ENCODE measurements around the gene RAB3B.

RAB3B gene

DNA sequence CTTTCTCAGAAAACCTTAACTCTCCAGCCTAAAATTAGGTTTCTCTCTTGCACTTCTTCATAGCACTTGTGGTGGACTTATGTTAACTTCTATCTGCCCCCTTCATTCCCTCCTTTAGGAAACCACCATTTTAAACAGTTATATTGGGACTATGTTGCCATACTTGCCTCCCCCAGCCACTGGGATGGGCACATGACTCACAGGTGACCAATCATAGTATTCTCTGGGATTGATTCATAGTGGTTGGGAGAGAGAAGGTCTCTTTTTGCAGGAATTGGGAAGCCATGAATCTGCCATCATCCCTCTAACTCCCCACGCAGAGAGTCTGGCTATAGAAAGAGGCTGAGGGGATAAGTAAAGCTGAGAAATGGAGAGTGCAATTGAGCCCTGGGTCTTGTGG is 61.6 kb downstream of the RAB3B start:
- no peak for DNase-seq
- TF ChIP-seq POLR2A (IDR thresholded peaks at IDR 0.05; ENCODE audit: low read length), result no peak
- TF ChIP-seq GATA1 (IDR thresholded peaks at IDR 0.05; ENCODE audit: low read depth, low read length), result no peak

DNA sequence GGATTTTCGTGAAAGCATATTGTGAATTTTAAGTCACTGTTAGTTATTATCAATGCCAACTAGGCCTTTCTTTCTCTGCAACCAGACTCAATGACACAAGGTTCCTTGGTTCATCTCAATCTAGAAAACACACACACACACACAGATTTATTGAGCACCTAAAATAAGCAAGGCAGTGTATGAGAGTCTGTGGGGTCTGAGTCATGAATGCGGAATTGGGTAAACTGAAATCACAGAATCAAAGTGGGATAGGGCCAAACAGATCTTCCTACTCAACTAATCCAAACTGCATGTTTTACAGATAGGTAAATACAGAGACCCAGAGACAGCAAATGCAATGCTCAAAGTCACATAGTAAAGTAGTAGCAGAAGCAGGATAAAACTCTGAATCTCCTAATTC is 63.5 kb downstream of the RAB3B start:
- TF ChIP-seq POLR2A (IDR thresholded peaks at IDR 0.05; ENCODE audit: low read length) (no peak), GATA1 (IDR thresholded peaks at IDR 0.05; ENCODE audit: low read depth, low read length) (no peak)
- no peak for DNase-seq

DNA sequence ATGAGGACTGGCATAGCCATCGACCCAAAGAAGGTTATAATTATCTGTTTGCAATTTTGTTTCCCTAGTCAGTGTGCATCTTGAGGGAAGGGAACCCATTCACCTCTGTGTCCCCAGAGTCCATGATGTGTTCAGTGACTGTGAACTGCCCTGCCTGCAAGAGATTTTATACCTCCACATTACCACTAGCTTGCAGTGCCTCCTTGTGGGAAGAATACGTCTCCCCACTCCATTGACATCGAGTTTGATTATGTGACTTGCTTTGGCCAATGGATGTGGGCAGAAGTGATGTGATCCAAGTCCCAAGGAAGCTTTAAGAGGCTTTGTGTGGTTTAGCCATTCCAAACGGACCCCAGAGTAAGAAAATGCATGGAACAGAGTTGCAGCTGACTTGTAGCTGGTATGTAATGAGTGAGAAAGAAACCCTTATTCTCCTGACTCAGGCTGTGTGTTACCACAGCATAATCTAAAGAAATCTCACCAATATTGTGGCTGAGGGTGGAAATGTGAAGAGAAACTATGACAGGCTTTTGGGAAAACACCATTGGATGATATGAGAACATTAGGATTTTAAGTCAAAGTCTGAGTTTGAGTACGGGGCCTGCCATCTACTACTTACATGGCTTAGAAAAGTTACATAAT is 64.2 kb downstream of the RAB3B start:
- TF ChIP-seq POLR2A (IDR thresholded peaks at IDR 0.05; ENCODE audit: low read length) (no peak), GATA1 (IDR thresholded peaks at IDR 0.05; ENCODE audit: low read depth, low read length) (no peak)
- DNase-seq, result peak; percentile 34 to 38

DNA sequence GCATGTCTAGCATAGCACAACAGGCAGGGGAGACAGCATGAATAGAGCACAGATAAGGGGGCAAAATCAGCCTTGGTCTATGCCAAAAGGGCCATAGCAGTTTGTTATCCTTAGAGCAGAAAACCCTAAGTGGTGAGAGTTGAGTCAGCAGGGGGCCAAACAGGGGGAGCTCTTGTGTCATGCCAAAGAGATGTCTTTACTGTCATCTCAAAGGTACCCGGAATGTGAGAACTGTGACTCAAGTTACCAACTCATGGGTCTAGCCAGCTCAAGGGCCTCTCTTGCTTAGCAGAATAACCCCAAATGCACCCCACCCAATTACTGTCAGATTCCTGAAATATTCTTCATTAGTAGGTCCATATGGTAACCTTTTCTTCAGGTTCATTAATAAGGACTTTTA is 66.0 kb downstream of the RAB3B start:
- peak in 1 of 2 experiments; percentile 8 for DNase-seq
- no peak for TF ChIP-seq GATA1 (IDR thresholded peaks at IDR 0.05; ENCODE audit: low read depth, low read length)
- no peak for TF ChIP-seq POLR2A (IDR thresholded peaks at IDR 0.05; ENCODE audit: low read length)

DNA sequence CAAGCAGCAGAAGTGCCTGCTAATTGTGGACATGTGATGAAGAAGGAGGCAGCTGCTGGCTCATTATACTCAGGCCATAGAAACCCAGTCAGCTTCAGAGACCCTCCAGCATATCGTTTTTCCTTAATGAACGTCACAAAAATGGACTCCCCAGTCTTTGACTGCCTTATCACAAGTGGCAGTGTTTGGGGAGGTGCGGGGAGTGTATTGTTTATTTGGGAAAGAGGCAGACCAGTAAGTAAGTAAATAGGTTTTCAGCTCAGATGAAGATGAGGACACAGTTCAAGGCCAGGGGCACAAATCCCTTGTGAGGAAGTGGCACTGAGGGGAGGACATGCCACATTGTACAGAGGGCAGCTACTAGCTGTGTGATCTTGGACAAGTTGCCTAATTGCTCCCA is 68.5 kb downstream of the RAB3B start:
- no peak for TF ChIP-seq GATA1 (IDR thresholded peaks at IDR 0.05; ENCODE audit: low read depth, low read length)
- DNase-seq, result no peak

DNA sequence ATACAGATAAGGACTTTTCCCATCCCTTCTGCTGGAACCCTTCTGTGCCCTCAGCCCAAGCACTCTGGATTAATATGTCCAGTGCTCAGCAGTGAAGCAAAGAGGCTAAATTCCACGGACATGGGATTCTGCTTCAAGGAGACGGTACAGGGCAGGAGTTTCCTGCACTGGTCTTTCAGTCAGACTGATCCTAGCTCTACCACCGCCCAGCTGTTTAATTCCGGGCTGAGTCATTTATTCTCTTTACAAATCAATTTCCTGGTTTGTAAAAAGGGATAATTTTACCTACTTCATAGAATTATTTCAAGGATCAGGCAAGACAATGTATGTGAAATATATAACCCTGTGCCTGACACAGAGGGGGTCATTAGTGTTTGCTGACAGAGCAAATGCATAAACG is 70.4 kb downstream of the RAB3B start:
- TF ChIP-seq POLR2A (IDR thresholded peaks at IDR 0.05; ENCODE audit: low read length) (no peak), GATA1 (IDR thresholded peaks at IDR 0.05; ENCODE audit: low read depth, low read length) (no peak)
- DNase-seq, result no peak

DNA sequence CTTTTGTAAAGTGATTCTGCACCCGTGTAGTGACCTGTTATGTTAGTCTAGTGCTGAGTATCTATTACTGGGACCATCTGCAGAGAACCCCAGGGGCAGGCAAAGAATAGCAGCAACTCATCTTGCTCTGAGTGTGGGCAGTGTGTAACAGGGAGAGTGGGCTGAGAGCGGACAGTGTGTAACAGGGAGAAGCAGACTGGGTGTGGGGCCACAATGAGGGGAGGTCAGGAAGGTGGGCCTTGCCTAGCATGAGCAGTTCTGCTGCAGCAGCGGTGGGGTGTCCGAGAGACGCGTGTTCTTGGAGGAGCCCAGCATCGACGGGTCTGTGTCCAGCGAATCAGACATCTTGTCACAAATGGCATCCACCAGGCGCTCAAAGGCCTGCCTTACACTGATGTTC is 70.8 kb downstream of the RAB3B start:
- TF ChIP-seq GATA1 (IDR thresholded peaks at IDR 0.05; ENCODE audit: low read depth, low read length), result no peak
- TF ChIP-seq POLR2A (IDR thresholded peaks at IDR 0.05; ENCODE audit: low read length), result no peak
- no peak for DNase-seq

DNA sequence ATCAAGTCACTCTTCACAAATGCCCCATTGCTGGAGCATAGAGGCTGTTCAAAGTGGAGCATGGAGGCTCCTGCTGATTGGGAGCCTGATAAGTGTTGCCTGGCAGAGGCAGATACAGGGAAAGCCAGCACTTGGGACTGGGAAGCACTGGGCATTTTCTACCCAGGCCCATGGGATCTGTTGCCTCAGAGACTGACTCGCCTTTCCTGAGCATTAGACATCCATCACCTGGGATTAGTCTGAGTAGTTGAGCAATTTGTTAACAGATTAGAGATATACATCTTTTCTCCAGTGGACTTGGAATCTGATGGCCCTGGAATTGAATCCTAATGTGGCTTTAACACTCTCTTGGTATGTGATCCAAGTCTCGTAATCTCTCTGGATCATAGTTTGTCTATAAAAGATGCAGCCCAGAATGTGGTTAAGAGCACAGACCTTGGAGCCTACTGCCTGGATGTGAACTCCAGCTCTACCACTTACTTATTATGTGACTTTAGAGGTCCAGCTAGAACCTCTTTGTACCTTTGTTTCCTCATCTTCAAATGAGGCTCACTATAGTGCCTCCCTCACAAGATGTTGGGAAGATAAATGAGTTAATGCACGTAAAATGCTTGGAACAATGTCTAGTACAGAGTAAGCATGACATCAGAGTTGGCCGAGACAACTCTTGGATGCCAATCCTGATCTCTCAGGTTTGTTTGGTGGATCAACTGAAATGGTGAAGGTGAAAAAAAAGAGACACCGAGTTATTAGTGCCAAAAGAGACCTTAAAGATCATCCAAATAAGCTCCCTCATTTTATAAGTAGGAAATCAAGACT is 73.7 kb downstream of the RAB3B start:
- no peak for DNase-seq
- no peak for TF ChIP-seq POLR2A (IDR thresholded peaks at IDR 0.05; ENCODE audit: low read length)
- no peak for TF ChIP-seq GATA1 (IDR thresholded peaks at IDR 0.05; ENCODE audit: low read depth, low read length)

DNA sequence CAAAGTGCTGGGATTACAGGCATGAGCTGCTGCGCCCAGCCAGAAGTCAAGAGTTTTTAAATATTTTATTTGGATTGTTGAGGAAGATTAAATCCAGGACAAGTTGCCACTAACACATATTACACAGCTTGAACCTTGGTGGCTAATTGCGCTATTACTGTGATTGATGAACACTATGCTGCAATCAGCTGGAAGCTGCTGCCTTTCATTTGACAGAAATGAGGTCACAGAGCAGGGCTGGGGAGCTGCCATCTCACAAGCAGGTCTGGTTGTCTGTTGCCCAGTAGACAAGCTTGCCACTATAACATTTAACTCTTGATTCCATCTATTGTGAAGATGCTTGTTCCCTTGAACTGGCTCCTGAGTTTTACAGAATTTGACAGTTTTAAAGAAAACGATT is 74.5 kb downstream of the RAB3B start:
- DNase-seq, result no peak

DNA sequence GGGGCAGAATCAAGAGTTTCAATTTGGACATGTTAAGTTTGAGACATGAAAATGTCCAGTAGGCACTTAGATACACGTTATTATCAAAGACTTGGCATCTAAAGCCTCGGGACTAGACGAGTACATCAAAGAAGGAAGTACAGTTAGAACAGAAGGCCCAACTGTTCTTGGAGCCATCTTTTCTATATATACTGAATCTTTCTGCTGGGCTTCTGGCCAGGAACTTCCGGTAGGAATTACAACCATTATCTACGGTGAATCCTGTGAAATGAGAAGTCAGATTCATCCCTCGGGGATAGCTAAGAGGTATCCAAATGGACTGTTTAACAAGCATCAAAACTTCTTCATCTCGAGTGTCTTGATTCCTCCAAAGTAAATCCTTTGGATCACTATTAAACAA is 77.6 kb downstream of the RAB3B start:
- no peak for DNase-seq
- TF ChIP-seq POLR2A (IDR thresholded peaks at IDR 0.05; ENCODE audit: low read length), result no peak
- no peak for TF ChIP-seq GATA1 (IDR thresholded peaks at IDR 0.05; ENCODE audit: low read depth, low read length)

More for the DNA sequence above, 74.5 kb downstream of the RAB3B start:
- TF ChIP-seq GATA1 (IDR thresholded peaks at IDR 0.05; ENCODE audit: low read depth, low read length) (no peak), POLR2A (IDR thresholded peaks at IDR 0.05; ENCODE audit: low read length) (no peak)

DNA sequence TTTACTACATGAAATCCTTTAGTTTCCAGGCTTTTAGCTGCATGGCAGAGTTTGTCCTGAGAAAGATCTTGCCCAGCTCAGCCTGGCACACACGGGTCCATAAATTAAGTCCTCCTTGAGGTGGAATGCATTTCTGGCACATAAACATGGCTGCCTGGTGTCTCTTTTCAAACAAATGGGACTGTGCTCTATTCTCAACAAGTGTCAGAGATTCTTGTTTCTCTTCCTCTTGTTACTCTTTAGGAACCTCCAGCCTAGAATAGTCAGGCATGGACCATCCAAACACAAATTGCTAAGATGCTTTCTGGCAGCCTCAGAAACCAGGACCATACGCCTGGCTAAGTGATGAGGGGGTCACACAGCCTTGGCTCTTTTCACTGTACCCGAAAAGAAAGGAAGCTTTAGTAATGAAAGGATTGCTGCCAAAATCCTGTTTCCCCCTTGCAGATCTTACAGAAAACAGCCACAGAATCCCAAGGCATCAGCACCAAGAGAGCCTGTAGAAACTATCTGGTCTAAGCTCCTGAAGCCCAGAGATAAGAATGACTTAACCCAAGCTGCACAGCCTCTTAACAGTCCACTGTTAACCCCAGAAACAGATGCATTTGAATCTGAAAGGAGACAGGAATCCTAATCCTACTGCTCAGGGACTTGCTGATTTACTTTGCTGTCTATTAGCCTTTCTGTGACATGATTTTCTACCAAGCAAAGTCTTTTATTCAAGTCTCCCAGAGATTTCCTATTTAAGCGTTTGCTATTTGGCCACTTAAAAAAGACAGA is 80.1 kb downstream of the RAB3B start:
- no peak for TF ChIP-seq POLR2A (IDR thresholded peaks at IDR 0.05; ENCODE audit: low read length)
- TF ChIP-seq GATA1 (IDR thresholded peaks at IDR 0.05; ENCODE audit: low read depth, low read length), result no peak
- DNase-seq, result peak in 1 of 2 experiments; percentile 5

DNA sequence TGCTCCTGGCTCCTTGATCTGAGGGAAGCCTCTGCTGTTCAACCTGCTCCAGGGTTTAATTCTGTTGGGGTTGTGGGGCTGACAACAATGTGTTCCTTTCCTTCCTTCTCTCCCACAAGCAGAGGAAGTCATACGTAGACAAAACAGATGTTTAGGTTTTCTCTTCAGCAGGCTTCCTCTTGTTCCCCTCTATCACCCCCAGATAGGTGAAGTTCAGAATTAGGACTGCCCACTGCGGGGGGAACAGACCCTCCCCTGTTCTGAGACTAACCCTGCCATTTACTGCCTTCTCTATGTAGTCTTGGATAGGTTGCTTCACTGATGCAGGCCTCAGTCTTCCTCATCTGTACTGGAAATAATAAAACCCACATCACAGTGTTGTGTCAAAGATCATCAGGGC is 82.0 kb downstream of the RAB3B start:
- TF ChIP-seq POLR2A (IDR thresholded peaks at IDR 0.05; ENCODE audit: low read length) (no peak), GATA1 (IDR thresholded peaks at IDR 0.05; ENCODE audit: low read depth, low read length) (no peak)

DNA sequence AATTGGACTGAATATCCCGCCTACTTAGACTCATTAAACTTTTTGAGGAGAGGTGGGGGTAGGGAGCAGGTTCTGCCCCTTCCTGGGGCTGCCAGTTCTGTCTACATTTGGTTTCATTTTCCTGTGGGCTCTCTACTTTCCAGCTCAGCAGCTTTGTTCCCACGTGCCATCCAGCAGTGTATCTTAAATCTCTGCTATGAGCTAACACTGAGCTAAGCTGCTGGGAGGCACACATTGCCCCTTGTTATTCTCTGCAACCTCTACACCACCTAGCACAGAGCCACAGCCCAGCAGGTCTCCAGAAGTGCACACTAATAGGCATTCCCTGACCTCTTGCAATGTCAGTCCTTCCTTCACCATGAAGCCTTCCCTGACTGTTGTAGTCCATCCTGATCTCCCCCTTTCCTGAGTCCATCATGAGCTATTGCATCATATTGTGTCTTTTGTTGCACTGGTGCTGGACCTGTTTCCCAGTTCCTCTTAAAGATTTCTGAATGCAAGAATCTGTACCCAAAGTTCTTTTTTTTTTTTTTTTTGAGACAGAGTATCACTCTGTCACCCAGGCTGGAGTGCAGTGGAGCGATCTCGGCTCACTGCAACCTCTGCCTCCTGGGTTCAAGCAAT is 83.3 kb downstream of the RAB3B start:
- TF ChIP-seq GATA1 (IDR thresholded peaks at IDR 0.05; ENCODE audit: low read depth, low read length) (no peak), POLR2A (IDR thresholded peaks at IDR 0.05; ENCODE audit: low read length) (no peak)
- no peak for DNase-seq

More for the DNA sequence above, 82.0 kb downstream of the RAB3B start:
- DNase-seq, result no peak

Measured in erythroblast (primary cell).